Fibroblast of peridontal ligament (primary cell): Measurements from ENCODE around the gene DCBLD1.

Experiments
- DNase-seq: peaks from one replicate; pipeline ENCODE4 v3.0.0-alpha.2; 2010; ENCODE audit errors: extremely low read depth

DCBLD1 gene

GRCh38 chr6:117469791-117470190 lies 12.7 kb upstream of the DCBLD1 start:
- DNase-seq, result no peak

GRCh38 chr6:117472667-117473066 lies 9.8 kb upstream of the DCBLD1 start:
- DNase-seq, result no peak

- DNase-seq, result no peak
Measured at GRCh38 chr6:117473401-117473800, 9.1 kb upstream of the DCBLD1 start.

- no peak for DNase-seq
Measured at GRCh38 chr6:117477988-117478852, 4.3 kb upstream of the DCBLD1 start.

- DNase-seq, result no peak
Measured at GRCh38 chr6:117478853-117479231, 3.6 kb upstream of the DCBLD1 start.

- DNase-seq, result no peak
Measured at GRCh38 chr6:117480651-117481050, 1.8 kb upstream of the DCBLD1 start.

- no peak for DNase-seq
Measured at GRCh38 chr6:117481278-117481925, 1.1 kb upstream of the DCBLD1 start.

GRCh38 chr6:117481926-117482239 lies 591 bp upstream of the DCBLD1 start:
- no peak for DNase-seq

GRCh38 chr6:117483004-117483644 lies 650 bp downstream of the DCBLD1 start:
- no peak for DNase-seq

GRCh38 chr6:117483645-117484016 lies 1.2 kb downstream of the DCBLD1 start:
- peak; percentile 60 for DNase-seq

GRCh38 chr6:117484052-117484646 lies 1.7 kb downstream of the DCBLD1 start:
- no peak for DNase-seq

- no peak for DNase-seq
Measured at GRCh38 chr6:117485433-117485832, 3.0 kb downstream of the DCBLD1 start.

GRCh38 chr6:117487821-117488220 lies 5.3 kb downstream of the DCBLD1 start:
- DNase-seq, result peak; percentile 73

GRCh38 chr6:117489003-117489402 lies 6.5 kb downstream of the DCBLD1 start:
- no peak for DNase-seq

GRCh38 chr6:117491916-117492315 lies 9.4 kb downstream of the DCBLD1 start:
- DNase-seq, result peak; percentile 58

- no peak for DNase-seq
Measured at GRCh38 chr6:117493470-117493869, 11.0 kb downstream of the DCBLD1 start.

GRCh38 chr6:117494283-117494682 lies 11.8 kb downstream of the DCBLD1 start:
- DNase-seq, result no peak

GRCh38 chr6:117494694-117495318 lies 12.3 kb downstream of the DCBLD1 start:
- peak; percentile 94 for DNase-seq

- no peak for DNase-seq
Measured at GRCh38 chr6:117495425-117495824, 13.0 kb downstream of the DCBLD1 start.

GRCh38 chr6:117495869-117496268 lies 13.4 kb downstream of the DCBLD1 start:
- DNase-seq, result peak; percentile 44

GRCh38 chr6:117496383-117496990 lies 14.0 kb downstream of the DCBLD1 start:
- DNase-seq, result peak; percentile 50

- DNase-seq, result no peak
Measured at GRCh38 chr6:117497237-117497636, 14.8 kb downstream of the DCBLD1 start.
